Vagina (tissue), 2 donors: ENCODE measurements around the gene CD109. TPM values are rescaled to one million over a fixed set of nuclear protein-coding genes. Genes with fewer than 3 reads are reported as not detected.

Source experiments
- DNase-seq, 2 donors: peaks; one replicate each; pipeline ENCODE4 v3.0.0-alpha.2; 2017; ENCODE audit errors: extremely low spot score in 2 of 2
- H3K27ac ChIP-seq: fragments of 200-600 bp; sonication (generic); one replicate; pipeline ENCODE4 v1.5.1; 2019
- H3K27me3 ChIP-seq: fragments of 200-600 bp; sonication (generic); one replicate; pipeline ENCODE4 v1.5.1; 2019
- H3K36me3 ChIP-seq, 2 donors: fragments of 200-600 bp; sonication (generic); one replicate each; pipeline ENCODE4 v1.5.1; 2017 to 2019
- H3K4me1 ChIP-seq: fragments of 200-600 bp; sonication (generic); one replicate; pipeline ENCODE4 v1.5.1; 2019
- H3K4me3 ChIP-seq, 2 donors: fragments of 200-600 bp; sonication (generic); 1 replicate in 1 of 2; 2 replicates in 1 of 2; pipeline ENCODE4 v1.5.1; 2016 to 2019
- H3K9me3 ChIP-seq: fragments of 200-600 bp; sonication (generic); one replicate; pipeline ENCODE4 v1.5.1; 2019
- POLR2A ChIP-seq, 2 donors: fragments of 450-650 bp; IDR thresholded peaks; one replicate each; pipeline ENCODE4 v1.6.1; 2017; ENCODE audit warnings: antibody characterized with exemption in 2 of 2, mild to moderate bottlenecking in 2 of 2, moderate library complexity in 2 of 2
- POLR2AphosphoS5 ChIP-seq, 2 donors: sonication (generic); formaldehyde crosslinking; IDR thresholded peaks; one replicate each; pipeline ENCODE4 v1.9.0; 2017; ENCODE audit warnings: antibody characterized with exemption in 2 of 2, mild to moderate bottlenecking in 2 of 2, low read depth in 1 of 2; ENCODE audit not compliant: insufficient read depth in 1 of 2
- intact Hi-C: fragments of 100-400 bp; cut with DNase I; formaldehyde crosslinking; loops from one replicate; pipeline ENCODE4 v1.15.1; 2023
- total RNA-seq: library from RNA; depleted of rRNA; stranded (reverse); fragments of >200 nt; gene quantifications from one replicate; pipeline ENCODE4 v1.2.3, GENCODE V29; 2016
- TF ChIP-seq, protein P1 (sequence below), 3 experiments: fragments of 450-650 bp in 2 of 3; fragments of 200-600 bp in 1 of 3; sonication (generic) in 1 of 3; IDR thresholded peaks; one replicate each; pipeline ENCODE4 v1.5.1; 2017 to 2019; ENCODE audit warnings: antibody characterized with exemption in 3 of 3, mild to moderate bottlenecking in 2 of 3, moderate library complexity in 2 of 3

Gene CD109
- total RNA-seq, 1 donor from 2014 or later = 29.0 TPM

DNA sequence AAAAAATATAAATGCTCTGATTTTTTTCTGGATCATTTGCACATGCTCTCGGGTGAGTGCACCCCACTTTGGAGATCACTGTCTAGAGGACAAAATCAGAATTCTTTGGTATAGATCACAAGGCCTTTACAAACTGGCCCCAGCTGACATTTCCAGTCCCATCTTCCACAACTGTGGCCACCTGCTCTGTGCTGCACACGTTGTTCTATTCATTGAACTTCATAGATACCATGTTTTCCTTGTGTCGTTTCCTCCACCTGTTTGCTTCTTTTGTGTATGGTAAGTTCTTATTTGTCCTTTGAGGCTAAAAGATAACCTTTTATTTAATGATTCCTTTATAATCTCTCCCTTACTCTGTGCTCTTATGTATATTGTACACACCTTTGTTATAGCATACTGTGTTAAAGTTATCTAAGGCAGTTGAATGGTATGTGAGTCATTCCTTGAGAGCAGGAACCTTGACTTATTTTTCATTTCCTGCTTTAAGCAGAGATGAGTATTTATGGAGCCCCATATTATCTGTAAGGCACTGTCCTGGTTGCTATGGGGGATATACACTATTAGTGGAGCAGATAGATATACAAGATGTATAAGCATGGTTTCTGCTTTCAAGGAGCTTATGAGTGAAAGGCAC lies 30.2 kb upstream of the CD109 start:
- Histone ChIP-seq H3K4me3 (no peak overlapping the region), H3K9me3 (no peaks in the 10 kb centered on the region), H3K4me1 (no peaks in the 10 kb centered on the region), H3K27ac (no peak overlapping the region), H3K36me3 (no peaks in the 10 kb centered on the region), H3K27me3 (no peaks in the 10 kb centered on the region)
- no peak for TF ChIP-seq POLR2A (IDR thresholded peaks at IDR 0.05)
- no peak for DNase-seq
- intact Hi-C loops = no loop called here

DNA sequence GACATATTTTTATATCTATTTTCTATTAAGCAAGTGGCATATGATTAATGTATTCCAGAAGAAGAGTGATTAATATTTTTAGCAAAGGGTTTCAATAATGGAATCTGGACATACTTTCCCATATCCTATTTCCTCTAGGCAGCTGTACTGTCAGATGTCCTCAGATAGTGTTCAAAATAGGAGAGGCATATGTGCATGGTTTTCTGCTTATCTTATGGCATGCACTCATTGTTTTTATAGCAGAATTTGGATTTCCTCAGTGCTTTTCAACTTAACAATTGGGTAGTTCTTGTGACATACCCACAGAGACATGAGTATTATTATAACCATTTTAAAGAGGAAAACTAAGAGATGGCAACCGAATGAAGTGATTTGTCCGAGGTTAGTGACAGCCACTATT lies 29.6 kb upstream of the CD109 start:
- no peaks in the 10 kb centered on the region for H3K36me3 ChIP-seq
- DNase-seq = no peak
- intact Hi-C loops = no loop called here
- H3K4me1 ChIP-seq = no peaks in the 10 kb centered on the region
- no peak overlapping the region for H3K27ac ChIP-seq
- TF ChIP-seq, protein P1, sequence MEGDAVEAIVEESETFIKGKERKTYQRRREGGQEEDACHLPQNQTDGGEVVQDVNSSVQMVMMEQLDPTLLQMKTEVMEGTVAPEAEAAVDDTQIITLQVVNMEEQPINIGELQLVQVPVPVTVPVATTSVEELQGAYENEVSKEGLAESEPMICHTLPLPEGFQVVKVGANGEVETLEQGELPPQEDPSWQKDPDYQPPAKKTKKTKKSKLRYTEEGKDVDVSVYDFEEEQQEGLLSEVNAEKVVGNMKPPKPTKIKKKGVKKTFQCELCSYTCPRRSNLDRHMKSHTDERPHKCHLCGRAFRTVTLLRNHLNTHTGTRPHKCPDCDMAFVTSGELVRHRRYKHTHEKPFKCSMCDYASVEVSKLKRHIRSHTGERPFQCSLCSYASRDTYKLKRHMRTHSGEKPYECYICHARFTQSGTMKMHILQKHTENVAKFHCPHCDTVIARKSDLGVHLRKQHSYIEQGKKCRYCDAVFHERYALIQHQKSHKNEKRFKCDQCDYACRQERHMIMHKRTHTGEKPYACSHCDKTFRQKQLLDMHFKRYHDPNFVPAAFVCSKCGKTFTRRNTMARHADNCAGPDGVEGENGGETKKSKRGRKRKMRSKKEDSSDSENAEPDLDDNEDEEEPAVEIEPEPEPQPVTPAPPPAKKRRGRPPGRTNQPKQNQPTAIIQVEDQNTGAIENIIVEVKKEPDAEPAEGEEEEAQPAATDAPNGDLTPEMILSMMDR (IDR thresholded peaks at IDR 0.05) = no peak
- TF ChIP-seq POLR2A (IDR thresholded peaks at IDR 0.05) (no peak), POLR2AphosphoS5 (IDR thresholded peaks at IDR 0.05; ENCODE audit: insufficient read depth in 1 of 2, low read depth in 1 of 2) (no peak)
- H3K27me3 ChIP-seq = no peaks in the 10 kb centered on the region
- H3K9me3 ChIP-seq = no peaks in the 10 kb centered on the region
- no peak overlapping the region for H3K4me3 ChIP-seq

DNA sequence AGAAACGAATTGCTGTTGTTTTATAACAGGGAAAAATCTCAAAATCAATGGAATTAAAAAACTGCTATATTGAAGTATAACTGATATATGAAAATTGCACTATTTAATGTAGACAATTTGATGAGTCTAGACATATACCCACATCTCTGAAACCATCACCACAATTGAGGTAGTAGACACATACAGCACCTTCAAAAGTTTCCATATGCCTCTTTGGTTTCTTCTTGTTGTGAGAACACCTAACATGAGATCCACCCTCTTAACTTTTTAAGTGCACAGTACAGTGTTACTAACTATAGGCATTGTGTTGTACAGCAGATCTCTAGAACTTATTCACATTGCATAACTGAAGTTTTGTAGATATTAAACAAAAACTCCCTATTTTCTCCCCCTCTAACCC lies 28.2 kb upstream of the CD109 start:
- TF ChIP-seq POLR2AphosphoS5 (IDR thresholded peaks at IDR 0.05; ENCODE audit: insufficient read depth in 1 of 2, low read depth in 1 of 2) = no peak
- TF ChIP-seq, protein P1 (IDR thresholded peaks at IDR 0.05) = no peak
- TF ChIP-seq POLR2A (IDR thresholded peaks at IDR 0.05) = no peak
- no peak for DNase-seq
- intact Hi-C loops = no loop called here
- H3K27me3 ChIP-seq = no peaks in the 10 kb centered on the region
- H3K36me3 ChIP-seq = no peaks in the 10 kb centered on the region
- no peak overlapping the region for H3K4me3 ChIP-seq
- no peak overlapping the region for H3K27ac ChIP-seq
- no peaks in the 10 kb centered on the region for H3K4me1 ChIP-seq
- no peaks in the 10 kb centered on the region for H3K9me3 ChIP-seq

DNA sequence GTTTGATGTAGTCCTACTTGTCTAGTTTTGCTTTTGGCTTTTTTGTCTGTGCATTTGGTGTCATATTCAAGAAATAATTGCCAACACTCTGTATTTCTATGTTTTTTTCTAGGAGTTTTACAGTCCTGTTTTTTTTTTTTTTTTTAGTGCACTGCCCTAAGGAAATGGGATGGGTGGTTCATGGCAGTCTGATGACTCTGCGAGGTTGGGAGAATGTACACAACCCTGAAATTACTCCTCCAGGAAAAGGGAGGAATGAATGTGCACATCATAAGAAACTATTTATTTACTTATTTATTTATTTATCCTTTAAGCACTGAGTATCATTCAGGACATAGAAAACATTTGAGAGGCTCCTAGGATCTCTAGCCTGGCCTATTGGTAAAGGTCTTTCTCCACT lies 27.0 kb upstream of the CD109 start:
- TF ChIP-seq, protein P1 (IDR thresholded peaks at IDR 0.05) = no peak
- TF ChIP-seq POLR2A (IDR thresholded peaks at IDR 0.05) (no peak), POLR2AphosphoS5 (IDR thresholded peaks at IDR 0.05; ENCODE audit: insufficient read depth in 1 of 2, low read depth in 1 of 2) (no peak)
- Histone ChIP-seq H3K4me1 (no peaks in the 10 kb centered on the region), H3K27ac (no peak overlapping the region), H3K36me3 (no peaks in the 10 kb centered on the region), H3K9me3 (no peaks in the 10 kb centered on the region), H3K4me3 (no peak overlapping the region), H3K27me3 (no peaks in the 10 kb centered on the region)
- intact Hi-C loops = no loop called here
- no peak for DNase-seq

DNA sequence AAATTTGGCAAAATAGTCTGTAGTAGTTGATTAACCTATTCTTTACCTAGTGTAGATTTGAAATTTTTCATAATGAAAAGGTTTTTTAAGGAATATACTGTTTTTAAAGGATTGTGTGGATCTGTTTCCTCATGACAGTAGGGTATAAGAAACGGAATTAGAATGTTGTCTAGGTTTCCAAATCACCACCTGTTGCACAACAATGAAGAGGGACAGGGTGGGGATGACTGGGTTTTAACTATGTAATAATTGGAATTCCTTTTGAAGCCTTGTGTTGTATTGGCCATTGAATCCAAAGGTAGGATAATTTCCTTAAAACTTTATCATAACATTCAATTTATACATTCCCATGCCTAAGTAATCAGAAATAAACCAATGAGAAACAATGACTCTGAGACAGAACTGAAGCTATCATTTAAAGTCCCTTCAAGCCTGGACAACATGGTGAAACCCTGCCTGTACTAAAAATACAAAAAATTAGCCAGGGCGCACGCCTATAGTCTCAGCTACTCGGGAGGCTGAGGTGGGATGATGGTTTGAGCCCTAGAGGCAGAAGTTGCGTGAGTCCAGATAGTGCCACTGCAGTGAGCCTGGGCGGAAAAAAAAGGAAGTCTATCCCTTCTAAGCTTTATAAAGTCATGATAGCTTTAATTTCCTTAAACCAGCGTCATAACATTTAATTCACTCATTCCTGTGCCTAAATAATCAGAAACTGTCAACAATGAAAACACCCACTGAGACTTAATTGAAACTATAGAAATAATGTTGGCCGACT lies 23.9 kb upstream of the CD109 start:
- no peak for TF ChIP-seq POLR2AphosphoS5 (IDR thresholded peaks at IDR 0.05; ENCODE audit: insufficient read depth in 1 of 2, low read depth in 1 of 2)
- TF ChIP-seq, protein P1 (IDR thresholded peaks at IDR 0.05) = no peak
- TF ChIP-seq POLR2A (IDR thresholded peaks at IDR 0.05) = no peak
- Histone ChIP-seq H3K27ac (no peak overlapping the region), H3K36me3 (no peaks in the 10 kb centered on the region), H3K9me3 (no peaks in the 10 kb centered on the region), H3K4me3 (no peak overlapping the region), H3K4me1 (no peaks in the 10 kb centered on the region), H3K27me3 (no peaks in the 10 kb centered on the region)
- no peak for DNase-seq
- intact Hi-C loops = loop anchor here (10.0 kb wide), 1 partner anchor 63 kb away; no protein-coding TSS in a partner anchor
